Measurements from ENCODE around the gene SLC38A2. TPM values are rescaled to one million over a fixed set of nuclear protein-coding genes. Genes with fewer than 3 reads are reported as not detected.
"Not testable (repeated sequence)": the region's sequence is repeated elsewhere in the genome, so short reads cannot be mapped to it uniquely, and the experiment has no call there.

SLC38A2 gene
- total RNA-seq, 1 experiment from 2014 or later, result 238 TPM

DNA sequence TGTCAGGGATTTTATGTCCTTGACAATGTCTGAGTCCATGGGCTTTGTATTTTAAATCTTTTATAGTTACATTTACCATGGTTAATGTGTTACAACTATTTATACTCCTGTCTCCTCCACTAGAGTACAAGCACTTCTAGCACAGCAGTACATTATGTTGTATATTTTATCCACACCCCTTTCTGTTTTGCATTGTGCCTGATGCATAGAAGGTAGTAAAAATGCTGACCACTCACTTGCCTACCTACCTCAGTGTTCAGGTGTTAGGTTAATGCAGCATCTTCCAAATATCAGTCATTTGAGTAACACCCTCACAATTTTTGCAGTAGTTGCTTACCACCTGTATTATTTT is 31.1 kb upstream of the SLC38A2 start:
- Histone ChIP-seq H3K27me3 (replicated peaks) (no peaks in the 10 kb centered on the region), H3K4me1 (replicated peaks) (peaks cover 42% of the 10 kb centered on the region), H3K9me3 (replicated peaks) (no peaks in the 10 kb centered on the region), H3K36me3 (no peaks in the 10 kb centered on the region), H3K27ac (peak overlapping the region; percentile 32), H3K4me3 (no peak overlapping the region)
- peak in 1 of 2 experiments; percentile 23 for DNase-seq (ENCODE audit: low read depth in 1 of 2, low spot score in 2 of 2)

DNA sequence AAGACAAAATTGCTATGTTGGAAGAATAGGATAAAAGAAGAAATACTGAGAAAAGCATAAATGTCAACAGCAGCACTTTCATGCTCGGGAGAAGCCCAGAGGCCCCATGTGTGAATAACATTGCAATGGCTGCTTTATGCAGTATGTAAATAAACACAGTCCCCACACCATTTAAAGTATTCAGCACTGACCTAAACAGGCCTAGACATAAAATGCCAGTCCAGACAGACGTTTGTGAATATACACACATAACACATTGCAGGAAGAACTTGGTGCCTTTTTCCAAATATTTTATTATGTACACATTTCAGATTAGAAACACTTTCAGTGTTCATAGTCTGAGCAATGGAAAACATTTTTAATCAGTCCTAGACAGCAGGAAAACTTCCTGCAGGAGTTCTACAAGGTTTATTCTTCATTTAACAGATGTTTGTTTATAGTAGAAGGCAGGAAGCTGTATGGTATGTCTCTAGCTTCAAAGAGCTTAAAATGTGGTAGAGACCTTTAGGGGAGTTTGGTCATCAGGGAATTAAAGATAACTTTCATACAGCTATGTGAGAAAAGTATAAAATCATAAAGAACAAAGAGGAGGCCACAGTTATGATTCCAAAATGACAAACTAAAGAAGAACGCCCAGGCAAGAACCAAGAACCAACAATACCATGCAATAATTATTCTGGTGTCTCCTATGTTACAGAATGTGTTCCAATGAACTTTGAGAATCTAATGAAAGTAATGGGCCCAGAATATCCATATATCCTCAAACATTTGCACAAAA is 30.6 kb upstream of the SLC38A2 start:
- H3K36me3 ChIP-seq, result no peaks in the 10 kb centered on the region
- H3K9me3 ChIP-seq (replicated peaks), result no peaks in the 10 kb centered on the region
- no peaks in the 10 kb centered on the region for H3K27me3 ChIP-seq (replicated peaks)
- peak; percentile 48 to 79 for DNase-seq (ENCODE audit: low read depth in 1 of 2, low spot score in 2 of 2)
- H3K4me3 ChIP-seq, result no peak overlapping the region
- peak overlapping the region; percentile 32 for H3K27ac ChIP-seq
- peaks cover 42% of the 10 kb centered on the region for H3K4me1 ChIP-seq (replicated peaks)

DNA sequence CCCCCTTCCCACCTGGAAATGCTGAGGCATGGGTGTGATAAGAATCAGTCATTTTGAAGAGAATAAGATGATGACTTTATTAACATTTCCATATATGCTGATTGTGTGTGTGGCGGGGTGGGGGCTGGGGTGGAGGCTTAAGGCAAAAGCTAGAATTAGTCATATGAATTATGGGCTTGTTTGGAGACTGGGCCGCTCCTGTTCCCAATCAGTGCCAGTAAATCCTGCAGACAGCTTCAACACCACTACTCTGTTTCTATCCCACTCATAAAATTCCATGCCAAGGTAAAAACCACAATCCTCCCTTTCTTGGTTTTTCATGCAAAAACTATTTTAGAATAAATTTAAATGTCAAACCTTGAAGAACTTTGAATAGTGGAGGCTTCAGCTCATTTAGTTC is 29.9 kb upstream of the SLC38A2 start:
- Histone ChIP-seq H3K4me1 (replicated peaks) (peaks cover 42% of the 10 kb centered on the region), H3K27ac (peak overlapping the region; percentile 32; the same call in 1 of the 2 replicates), H3K4me3 (no peak overlapping the region)

GRCh38 chr12:46401662-46402061 is 29.1 kb upstream of the SLC38A2 start:
- no peaks in the 10 kb centered on the region for H3K36me3 ChIP-seq
- H3K27me3 ChIP-seq (replicated peaks), result no peaks in the 10 kb centered on the region
- no peaks in the 10 kb centered on the region for H3K9me3 ChIP-seq (replicated peaks)
- H3K4me1 ChIP-seq (replicated peaks), result peaks cover 42% of the 10 kb centered on the region
- peak in 1 of 2 experiments; percentile 34 for DNase-seq (ENCODE audit: low read depth in 1 of 2, low spot score in 2 of 2)
- no peak overlapping the region for H3K27ac ChIP-seq
- H3K4me3 ChIP-seq, result no peak overlapping the region

More for the DNA sequence above, 29.9 kb upstream of the SLC38A2 start:
- H3K36me3 ChIP-seq, result no peaks in the 10 kb centered on the region
- no peak for DNase-seq (ENCODE audit: low read depth in 1 of 2, low spot score in 2 of 2)
- H3K27me3 ChIP-seq (replicated peaks), result no peaks in the 10 kb centered on the region
- H3K9me3 ChIP-seq (replicated peaks), result no peaks in the 10 kb centered on the region

GRCh38 chr12:46400406-46400805 is 27.8 kb upstream of the SLC38A2 start:
- H3K4me3 ChIP-seq, result no peak overlapping the region
- no peaks in the 10 kb centered on the region for H3K9me3 ChIP-seq (replicated peaks)
- H3K36me3 ChIP-seq, result no peaks in the 10 kb centered on the region
- H3K27ac ChIP-seq, result no peak overlapping the region
- no peaks in the 10 kb centered on the region for H3K27me3 ChIP-seq (replicated peaks)
- peaks cover 42% of the 10 kb centered on the region for H3K4me1 ChIP-seq (replicated peaks)
- DNase-seq (ENCODE audit: low read depth in 1 of 2, low spot score in 2 of 2), result no peak

- H3K9me3 ChIP-seq (replicated peaks); H3K36me3 ChIP-seq; H3K27ac ChIP-seq; H3K27me3 ChIP-seq (replicated peaks); H3K4me3 ChIP-seq; DNase-seq (ENCODE audit: low read depth in 1 of 2, low spot score in 2 of 2): not testable (repeated sequence)
- H3K4me1 ChIP-seq (replicated peaks), result peaks cover 36% of the 10 kb centered on the region
Observed at GRCh38 chr12:46399461-46400248, 27.1 kb upstream of the SLC38A2 start.

GRCh38 chr12:46396826-46397225 is 24.3 kb upstream of the SLC38A2 start:
- Histone ChIP-seq H3K27ac (no peak overlapping the region), H3K27me3 (replicated peaks) (no peaks in the 10 kb centered on the region), H3K4me1 (replicated peaks) (peaks cover 15% of the 10 kb centered on the region), H3K36me3 (no peaks in the 10 kb centered on the region), H3K4me3 (no peak overlapping the region), H3K9me3 (replicated peaks) (no peaks in the 10 kb centered on the region)
- no peak for DNase-seq (ENCODE audit: low read depth in 1 of 2, low spot score in 2 of 2)

- peaks cover 21% of the 10 kb centered on the region for H3K4me1 ChIP-seq (replicated peaks)
- no peaks in the 10 kb centered on the region for H3K27me3 ChIP-seq (replicated peaks)
- H3K4me3 ChIP-seq, result no peak overlapping the region
- H3K9me3 ChIP-seq (replicated peaks), result no peaks in the 10 kb centered on the region
- no peak for DNase-seq (ENCODE audit: low read depth in 1 of 2, low spot score in 2 of 2)
- H3K36me3 ChIP-seq, result peaks cover 4% of the 10 kb centered on the region
- H3K27ac ChIP-seq, result no peak overlapping the region
Observed at GRCh38 chr12:46395388-46395787, 22.8 kb upstream of the SLC38A2 start.

DNA sequence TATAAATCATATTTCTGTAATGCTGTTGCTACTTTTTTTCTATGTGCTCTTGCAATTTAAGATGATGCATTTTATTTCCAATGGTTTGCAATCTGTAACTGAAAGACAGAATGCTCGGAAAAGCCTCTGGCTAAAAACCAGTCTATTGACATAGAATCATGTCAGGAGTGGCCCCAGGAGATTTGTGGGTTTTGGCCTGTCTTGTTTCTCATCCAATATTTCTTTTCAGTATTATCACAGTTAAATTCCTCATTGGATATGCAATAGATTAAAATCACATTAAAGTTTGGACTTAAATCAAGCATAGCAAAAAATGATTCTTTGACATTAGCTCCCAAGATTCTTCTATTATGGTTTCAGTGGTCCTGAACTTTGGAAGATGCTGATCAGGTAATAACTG is 19.1 kb upstream of the SLC38A2 start:
- Histone ChIP-seq H3K27me3 (replicated peaks) (no peaks in the 10 kb centered on the region), H3K9me3 (replicated peaks) (no peaks in the 10 kb centered on the region), H3K4me3 (no peak overlapping the region), H3K27ac (no peak overlapping the region), H3K4me1 (replicated peaks) (peaks cover 58% of the 10 kb centered on the region), H3K36me3 (peaks cover 5% of the 10 kb centered on the region)
- no peak for DNase-seq (ENCODE audit: low read depth in 1 of 2, low spot score in 2 of 2)

DNA sequence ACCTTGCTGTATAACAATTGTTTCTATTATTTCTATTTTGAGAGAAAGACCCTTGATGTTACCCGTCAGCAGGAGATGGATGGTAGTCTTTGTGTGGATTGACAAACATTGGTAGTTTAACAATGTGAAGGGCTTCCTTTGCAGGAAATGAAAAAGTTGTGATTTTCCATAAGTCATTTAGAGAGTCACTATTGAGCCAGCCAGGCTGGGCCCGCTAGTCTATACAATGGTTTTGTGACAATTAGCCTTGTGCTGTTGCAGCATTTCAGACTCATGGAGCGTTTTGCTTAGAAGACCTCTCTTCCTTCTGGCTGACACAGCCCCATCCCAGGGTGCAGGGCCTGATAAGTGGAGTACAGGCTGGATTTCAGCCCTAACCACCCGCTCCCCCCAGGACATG is 18.3 kb upstream of the SLC38A2 start:
- DNase-seq (ENCODE audit: low read depth in 1 of 2, low spot score in 2 of 2), result no peak
- Histone ChIP-seq H3K4me3 (no peak overlapping the region), H3K27me3 (replicated peaks) (no peaks in the 10 kb centered on the region), H3K4me1 (replicated peaks) (peaks cover 63% of the 10 kb centered on the region), H3K27ac (peak overlapping the region; percentile 3; the same call in 1 of the 2 replicates), H3K36me3 (peaks cover 5% of the 10 kb centered on the region), H3K9me3 (replicated peaks) (no peaks in the 10 kb centered on the region)

DNA sequence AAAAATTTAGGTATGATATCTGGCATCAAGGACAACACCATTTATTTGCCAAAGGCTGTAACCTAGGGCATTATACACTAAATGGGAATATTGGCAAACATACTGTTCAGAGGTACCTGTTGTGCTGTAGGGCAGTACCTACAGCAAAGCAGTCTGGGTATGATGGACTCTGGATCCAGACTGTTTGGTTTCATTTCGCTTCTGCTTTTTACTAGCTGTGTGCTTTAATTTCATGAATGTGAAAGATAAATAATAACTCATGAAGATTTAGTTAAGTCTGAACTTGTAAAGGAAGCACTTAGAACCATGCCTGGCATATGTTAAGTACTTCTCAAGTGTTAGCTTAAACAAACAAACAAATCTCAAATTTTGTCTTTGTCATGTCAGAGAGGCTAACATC is 17.7 kb upstream of the SLC38A2 start:
- Histone ChIP-seq H3K27ac (peak overlapping the region; percentile 3; the same call in 1 of the 2 replicates), H3K4me1 (replicated peaks) (peaks cover 69% of the 10 kb centered on the region), H3K9me3 (replicated peaks) (no peaks in the 10 kb centered on the region), H3K4me3 (no peak overlapping the region), H3K36me3 (peaks cover 5% of the 10 kb centered on the region), H3K27me3 (replicated peaks) (no peaks in the 10 kb centered on the region)
- no peak for DNase-seq (ENCODE audit: low read depth in 1 of 2, low spot score in 2 of 2)

DNA sequence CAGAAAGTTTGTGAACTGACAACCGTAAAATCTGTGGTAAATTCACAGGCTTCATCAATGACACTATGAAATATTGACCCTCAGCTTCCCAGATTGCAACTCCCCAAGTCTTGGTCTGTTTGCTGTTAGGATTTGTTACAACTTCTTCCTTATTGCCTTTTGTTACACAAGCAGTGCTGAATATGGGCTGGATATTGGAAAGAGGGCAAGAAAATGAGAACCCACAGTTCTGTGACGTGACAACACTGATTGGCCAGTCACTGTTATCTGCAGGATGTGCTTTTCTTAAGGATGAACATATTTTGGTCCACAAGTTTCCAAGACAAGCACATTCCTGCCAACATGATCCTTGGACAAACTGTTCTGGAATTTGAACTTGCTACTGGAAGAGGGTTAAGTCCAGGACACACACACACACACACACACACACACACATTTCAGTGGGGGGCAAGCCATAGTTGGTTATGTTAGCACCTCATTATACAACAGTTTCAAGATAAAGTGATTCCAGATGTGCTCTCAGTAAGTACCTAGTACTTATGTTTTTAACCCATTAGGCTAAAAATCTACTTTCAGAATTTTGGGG is 16.6 kb upstream of the SLC38A2 start:
- peak in 1 of 2 experiments; percentile 77 for DNase-seq (ENCODE audit: low read depth in 1 of 2, low spot score in 2 of 2)
- Histone ChIP-seq H3K9me3 (replicated peaks) (no peaks in the 10 kb centered on the region), H3K27me3 (replicated peaks) (no peaks in the 10 kb centered on the region), H3K4me1 (replicated peaks) (peaks cover 80% of the 10 kb centered on the region), H3K36me3 (peaks cover 5% of the 10 kb centered on the region), H3K27ac (peak overlapping the region; percentile 95), H3K4me3 (no peak overlapping the region)

- DNase-seq (ENCODE audit: low read depth in 1 of 2, low spot score in 2 of 2), result no peak
- Histone ChIP-seq H3K27ac (peak overlapping the region; percentile 95), H3K4me3 (no peak overlapping the region), H3K9me3 (replicated peaks) (no peaks in the 10 kb centered on the region), H3K4me1 (replicated peaks) (peaks cover 80% of the 10 kb centered on the region), H3K36me3 (peaks cover 5% of the 10 kb centered on the region), H3K27me3 (replicated peaks) (no peaks in the 10 kb centered on the region)
Observed at GRCh38 chr12:46388427-46389021, 16.0 kb upstream of the SLC38A2 start.
